ENCODE measurements around the gene ADAMTSL2. TPM values are rescaled to one million over a fixed set of nuclear protein-coding genes. Genes with fewer than 3 reads are reported as not detected.
A peak's percentile ranks its signal among the peaks of the same experiment; 100 is the strongest.

The ADAMTSL2 gene
- total and polyA plus RNA-seq, 2 of the 13 experiments (the other 11 are each of a cell fraction or from before 2014, with no cell fraction given), result 1.9 to 3.8 TPM

DNA sequence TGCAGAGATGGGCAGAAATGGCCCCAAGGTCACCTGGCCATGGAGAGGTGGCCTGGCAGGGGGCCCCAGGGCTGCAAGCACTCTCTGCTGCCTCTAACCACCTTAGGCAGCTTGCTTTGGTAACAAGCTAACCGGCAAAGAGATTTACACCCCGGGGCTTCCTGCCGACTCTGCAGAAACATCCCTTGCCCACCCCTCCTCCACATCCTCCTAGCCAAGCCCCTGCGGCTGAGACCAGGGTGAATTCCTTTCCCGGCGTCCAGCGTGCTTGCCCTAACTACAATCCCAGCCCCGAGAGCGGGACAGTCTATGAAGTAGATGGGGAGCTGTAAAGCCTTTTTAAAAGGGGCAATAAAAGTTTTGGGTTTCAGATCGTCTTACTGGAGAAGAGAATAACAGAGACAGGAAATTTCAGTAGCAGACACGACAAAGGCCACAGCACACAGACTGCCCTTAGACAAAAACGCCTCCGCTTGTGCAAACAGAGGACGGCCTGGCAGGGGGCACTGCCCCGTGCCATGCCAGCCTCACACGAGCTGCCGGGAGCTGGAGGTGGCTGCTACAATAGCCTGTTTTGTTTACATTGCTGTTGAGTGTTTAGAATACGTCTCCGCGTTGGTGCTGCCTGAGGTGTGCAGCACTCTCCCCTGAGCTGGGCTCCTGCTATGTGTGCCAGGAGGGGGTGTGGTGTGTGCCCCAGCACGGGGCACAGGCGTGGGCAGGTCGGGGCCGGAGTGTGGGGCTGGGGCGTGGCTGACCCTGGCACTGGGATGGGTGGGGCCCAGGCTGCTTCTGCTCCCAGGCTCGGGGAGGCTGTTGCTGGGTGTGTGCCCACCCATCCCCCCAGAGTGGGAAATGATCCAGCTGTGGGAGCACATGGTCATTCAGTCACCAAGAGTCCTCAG lies 25.1 kb upstream of the ADAMTSL2 start (continued):
- TF ChIP-seq, protein P1, sequence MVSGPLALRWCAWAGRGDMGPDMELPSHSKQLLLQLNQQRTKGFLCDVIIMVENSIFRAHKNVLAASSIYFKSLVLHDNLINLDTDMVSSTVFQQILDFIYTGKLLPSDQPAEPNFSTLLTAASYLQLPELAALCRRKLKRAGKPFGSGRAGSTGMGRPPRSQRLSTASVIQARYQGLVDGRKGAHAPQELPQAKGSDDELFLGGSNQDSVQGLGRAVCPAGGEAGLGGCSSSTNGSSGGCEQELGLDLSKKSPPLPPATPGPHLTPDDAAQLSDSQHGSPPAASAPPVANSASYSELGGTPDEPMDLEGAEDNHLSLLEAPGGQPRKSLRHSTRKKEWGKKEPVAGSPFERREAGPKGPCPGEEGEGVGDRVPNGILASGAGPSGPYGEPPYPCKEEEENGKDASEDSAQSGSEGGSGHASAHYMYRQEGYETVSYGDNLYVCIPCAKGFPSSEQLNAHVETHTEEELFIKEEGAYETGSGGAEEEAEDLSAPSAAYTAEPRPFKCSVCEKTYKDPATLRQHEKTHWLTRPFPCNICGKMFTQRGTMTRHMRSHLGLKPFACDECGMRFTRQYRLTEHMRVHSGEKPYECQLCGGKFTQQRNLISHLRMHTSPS (CRISPR knock-in tag; IDR thresholded peaks at IDR 0.05; ENCODE audit: low read depth), result peak; percentile 88
- TF ChIP-seq NFIB (CRISPR knock-in tag; IDR thresholded peaks at IDR 0.05; ENCODE audit: borderline replicate concordance), result no peak
- TF ChIP-seq ZFP41 (CRISPR knock-in tag; IDR thresholded peaks at IDR 0.05; ENCODE audit: borderline replicate concordance), result no peak
- TF ChIP-seq, protein P2, sequence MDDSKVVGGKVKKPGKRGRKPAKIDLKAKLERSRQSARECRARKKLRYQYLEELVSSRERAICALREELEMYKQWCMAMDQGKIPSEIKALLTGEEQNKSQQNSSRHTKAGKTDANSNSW (CRISPR knock-in tag; IDR thresholded peaks at IDR 0.05; ENCODE audit: borderline replicate concordance), result no peak
- TF ChIP-seq YY1 (IDR thresholded peaks at IDR 0.05; ENCODE audit: insufficient read depth, insufficient replicate concordance, low read depth, low read length), result no peak
- TF ChIP-seq GLI4 (CRISPR knock-in tag; IDR thresholded peaks at IDR 0.05; ENCODE audit: borderline replicate concordance), result no peak
- TF ChIP-seq SAP130 (CRISPR knock-in tag; IDR thresholded peaks at IDR 0.05; ENCODE audit: low read depth), result no peak
- no peak for TF ChIP-seq SP5 (CRISPR knock-in tag; IDR thresholded peaks at IDR 0.05; ENCODE audit: borderline replicate concordance, low read depth)

DNA sequence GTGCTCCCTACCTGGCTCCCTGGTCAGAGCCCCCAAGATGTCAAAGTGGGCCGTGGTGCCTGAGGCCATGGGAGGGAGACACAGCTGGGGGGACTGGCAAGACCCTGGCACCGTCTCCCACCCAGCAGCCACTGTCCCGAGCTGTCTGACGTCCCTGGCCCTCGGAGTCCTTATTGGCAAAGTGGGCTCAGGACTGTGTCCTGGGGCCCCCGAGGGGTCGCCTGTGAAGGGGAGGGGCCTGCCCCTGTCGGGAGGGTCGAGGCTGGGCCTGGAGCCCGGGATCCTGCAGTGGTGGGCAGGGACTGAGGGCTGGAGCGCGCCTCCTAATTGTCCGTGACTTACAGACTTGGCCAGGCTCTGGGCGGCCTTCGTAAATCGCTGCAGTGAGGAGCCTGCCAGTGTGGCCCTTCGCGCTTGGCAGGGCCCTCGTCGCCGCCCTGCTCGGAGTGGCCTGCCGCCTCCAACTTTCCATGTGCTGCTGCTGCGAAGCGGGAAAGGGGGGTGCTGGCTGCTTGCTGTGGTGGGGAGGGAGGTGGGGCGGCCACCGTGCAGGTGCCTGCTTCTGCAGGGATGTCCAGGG lies 23.5 kb upstream of the ADAMTSL2 start:
- 50% methylated on average over 7 of the region's 27 CpGs for WGBS (ENCODE audit: low lambda C conversion rate)
- no peaks in the 10 kb centered on the region for H3K36me3 ChIP-seq (replicated peaks in 1 of 2; ENCODE audit: control insufficient read depth in 1 of 2, insufficient read depth in 2 of 2, low read length in 2 of 2)
- no peak overlapping the region for H2AFZ ChIP-seq (ENCODE audit: low read length)
- H3K27me3 ChIP-seq (ENCODE audit: control insufficient read depth in 1 of 2, insufficient read depth in 2 of 2, low read length in 2 of 2), result peaks cover 3 to 52% of the 10 kb centered on the region in 2 experiments; a peak in 3 of 5 replicates
- FAIRE-seq (no peak), DNase-seq (ENCODE audit: low spot score) (no peak), ATAC-seq (no peak)
- peaks cover 64% of the 10 kb centered on the region for H3K4me1 ChIP-seq (ENCODE audit: insufficient read depth, low read length)
- in situ Hi-C loops (cut with HindIII; ENCODE audit: extremely low pct_ligation_motif_present, low pct_unique_long_range_greater_than_20kb) (no loop called here), intact Hi-C loops (cut with micrococcal nuclease; ENCODE audit: unreplicated experiment) (no loop called here)
- H3K9me3 ChIP-seq (ENCODE audit: low read length), result no peaks in the 10 kb centered on the region
- CTCF ChIA-PET (ENCODE audit: low intra/inter-chr PET ratio, low total read pairs), result no interaction called here
- POLR2A ChIA-PET, result no interaction called here
- H4K20me1 ChIP-seq (ENCODE audit: insufficient read depth, low read length), result no peaks in the 10 kb centered on the region
- no peak overlapping the region for H3K9ac ChIP-seq (ENCODE audit: insufficient read depth, low read depth, low read length)
- H3K4me2 ChIP-seq (ENCODE audit: low read depth, low read length), result no peak overlapping the region
- H3K4me3 ChIP-seq (replicated peaks in 1 of 3; ENCODE audit: insufficient read depth in 1 of 3, low read depth in 2 of 3, low read length in 3 of 3), result no peak overlapping the region
- no TSS peak for BruUV-seq (replicated peaks)
- H3K27ac ChIP-seq (ENCODE audit: extremely low read length, insufficient read depth, low read length), result no peak overlapping the region
- no peaks in the 10 kb centered on the region for H3K79me2 ChIP-seq (ENCODE audit: insufficient read depth, low read length)
- TF ChIP-seq, protein P3, sequence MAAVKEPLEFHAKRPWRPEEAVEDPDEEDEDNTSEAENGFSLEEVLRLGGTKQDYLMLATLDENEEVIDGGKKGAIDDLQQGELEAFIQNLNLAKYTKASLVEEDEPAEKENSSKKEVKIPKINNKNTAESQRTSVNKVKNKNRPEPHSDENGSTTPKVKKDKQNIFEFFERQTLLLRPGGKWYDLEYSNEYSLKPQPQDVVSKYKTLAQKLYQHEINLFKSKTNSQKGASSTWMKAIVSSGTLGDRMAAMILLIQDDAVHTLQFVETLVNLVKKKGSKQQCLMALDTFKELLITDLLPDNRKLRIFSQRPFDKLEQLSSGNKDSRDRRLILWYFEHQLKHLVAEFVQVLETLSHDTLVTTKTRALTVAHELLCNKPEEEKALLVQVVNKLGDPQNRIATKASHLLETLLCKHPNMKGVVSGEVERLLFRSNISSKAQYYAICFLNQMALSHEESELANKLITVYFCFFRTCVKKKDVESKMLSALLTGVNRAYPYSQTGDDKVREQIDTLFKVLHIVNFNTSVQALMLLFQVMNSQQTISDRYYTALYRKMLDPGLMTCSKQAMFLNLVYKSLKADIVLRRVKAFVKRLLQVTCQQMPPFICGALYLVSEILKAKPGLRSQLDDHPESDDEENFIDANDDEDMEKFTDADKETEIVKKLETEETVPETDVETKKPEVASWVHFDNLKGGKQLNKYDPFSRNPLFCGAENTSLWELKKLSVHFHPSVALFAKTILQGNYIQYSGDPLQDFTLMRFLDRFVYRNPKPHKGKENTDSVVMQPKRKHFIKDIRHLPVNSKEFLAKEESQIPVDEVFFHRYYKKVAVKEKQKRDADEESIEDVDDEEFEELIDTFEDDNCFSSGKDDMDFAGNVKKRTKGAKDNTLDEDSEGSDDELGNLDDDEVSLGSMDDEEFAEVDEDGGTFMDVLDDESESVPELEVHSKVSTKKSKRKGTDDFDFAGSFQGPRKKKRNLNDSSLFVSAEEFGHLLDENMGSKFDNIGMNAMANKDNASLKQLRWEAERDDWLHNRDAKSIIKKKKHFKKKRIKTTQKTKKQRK (IDR thresholded peaks at IDR 0.05; ENCODE audit: low read length), result no peak
- TF ChIP-seq ZNF446 (CRISPR knock-in tag; IDR thresholded peaks at IDR 0.05), result no peak
